A673 (cell line): ENCODE measurements around the gene TECPR2. TPM values are rescaled to one million over a fixed set of nuclear protein-coding genes. Genes with fewer than 3 reads are reported as not detected.

Experiments used
- BruUV-seq: library from RNA; stranded (reverse); fragments of 400-500 nt; replicated peaks from 2 replicates; lab custom pipeline; 2021; lab: Mats Ljungman, UMichigan
- CTCF ChIA-PET: fragments of 300-600 bp; sonication (Branson Sonifier 250); formaldehyde crosslinking; loops from one replicate; lab custom pipeline; 2022; ENCODE audit warnings: antibody characterized with exemption; lab: Charles Lee
- POLR2A ChIA-PET: fragments of 300-600 bp; sonication (Branson Sonifier 250); formaldehyde crosslinking; loops from one replicate; lab custom pipeline; 2022; ENCODE audit warnings: antibody characterized with exemption; ENCODE audit not compliant: low non-redundant PET; lab: Charles Lee
- DNase-seq: peaks from one replicate; pipeline ENCODE4 v3.0.0-alpha.2; 2015; ENCODE audit warnings: low spot score
- H3K27ac ChIP-seq: fragments of 200-600 bp; sonication (generic); 2 replicates; pipeline ENCODE4 v1.5.1; 2016; ENCODE audit warnings: mixed run types, low read depth, mild to moderate bottlenecking, mixed read lengths, antibody characterized with exemption, low read length; ENCODE audit not compliant: poor library complexity, severe bottlenecking
- H3K27me3 ChIP-seq: fragments of 200-600 bp; sonication (generic); replicated peaks from 2 replicates; pipeline ENCODE4 v1.6.1; 2017; ENCODE audit warnings: mixed run types, low read depth, mild to moderate bottlenecking, mixed read lengths, antibody characterized with exemption, low read length; ENCODE audit not compliant: insufficient read depth, poor library complexity
- H3K36me3 ChIP-seq: fragments of 200-600 bp; sonication (generic); 2 replicates; pipeline ENCODE4 v1.6.1; 2016; ENCODE audit warnings: mixed run types, mild to moderate bottlenecking, mixed read lengths, antibody characterized with exemption, low read length; ENCODE audit not compliant: insufficient read depth, poor library complexity, severe bottlenecking
- H3K4me1 ChIP-seq: fragments of 200-600 bp; sonication (generic); 2 replicates; pipeline ENCODE4 v1.6.1; 2017; ENCODE audit warnings: mixed run types, mild to moderate bottlenecking, mixed read lengths, antibody characterized with exemption, low read length; ENCODE audit not compliant: insufficient read depth, poor library complexity, severe bottlenecking
- H3K4me3 ChIP-seq: fragments of 200-600 bp; sonication (generic); 2 replicates; pipeline ENCODE4 v1.5.1; 2016; ENCODE audit warnings: low read depth, mixed run types, mild to moderate bottlenecking, mixed read lengths, low read length; ENCODE audit not compliant: poor library complexity, severe bottlenecking
- H3K9me3 ChIP-seq: fragments of 200-600 bp; sonication (generic); 2 replicates; pipeline ENCODE4 v1.6.1; 2016; ENCODE audit warnings: mixed run types, low read depth, mild to moderate bottlenecking, mixed read lengths, antibody characterized with exemption, low read length; ENCODE audit not compliant: poor library complexity, severe bottlenecking
- EZH2 ChIP-seq: fragments of 200-600 bp; sonication (generic); IDR thresholded peaks from 2 replicates; pipeline ENCODE4 v1.6.1; 2017; ENCODE audit warnings: borderline replicate concordance, low read depth, mild to moderate bottlenecking, mixed read lengths, antibody characterized with exemption, low read length; ENCODE audit not compliant: poor library complexity, severe bottlenecking
- intact Hi-C: fragments of 100-400 bp; cut with micrococcal nuclease; formaldehyde crosslinking; loops from one replicate; pipeline ENCODE4 v1.10.0; 2022; ENCODE audit not compliant: unreplicated experiment
- total RNA-seq: library from RNA; stranded (reverse); gene quantifications from 2 replicates; pipeline ENCODE4 v1.2.3, GENCODE V29; 2021
- TF ChIP-seq, protein P1 (sequence below): fragments of 300-800, 200-600 bp; sonication (generic); conservative IDR thresholded peaks from 2 replicates; pipeline ENCODE4 v1.5.1; 2017; ENCODE audit warnings: low read depth, mild to moderate bottlenecking, antibody characterized with exemption, low read length, moderate library complexity, mixed read lengths

TECPR2 gene
- total RNA-seq, 1 experiment from 2014 or later: 22.1 TPM

DNA sequence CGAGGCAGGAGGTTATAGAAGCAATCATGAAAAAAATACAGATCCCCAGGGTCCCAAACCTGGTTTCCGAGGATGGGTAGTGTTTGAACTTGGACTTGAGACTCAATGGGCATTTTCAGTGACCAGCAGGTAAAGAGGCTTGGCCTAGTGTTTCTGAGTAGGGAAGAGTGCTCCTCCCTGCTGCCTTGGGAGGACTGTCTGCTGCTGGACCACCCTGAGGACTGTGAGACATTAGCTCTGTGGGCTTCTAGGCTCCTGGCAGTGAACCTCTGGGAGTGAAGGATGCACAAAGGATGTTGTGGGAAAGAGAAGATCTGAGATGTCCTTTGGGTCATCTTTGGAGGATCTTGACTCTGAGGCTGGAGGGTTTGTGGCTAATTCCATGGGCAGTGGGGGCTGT lies 116.4 kb downstream of the TECPR2 start:
- BruUV-seq: no TSS peak
- ChIA-PET CTCF (no interaction called here), POLR2A (no interaction called here)
- DNase-seq: no peak
- Histone ChIP-seq H3K4me1 (no peaks in the 10 kb centered on the region), H3K9me3 (no peaks in the 10 kb centered on the region), H3K27me3 (no peaks in the 10 kb centered on the region), H3K27ac (no peak overlapping the region), H3K36me3 (no peaks in the 10 kb centered on the region), H3K4me3 (no peak overlapping the region)
- TF ChIP-seq EZH2: no peak
- TF ChIP-seq, protein P1, sequence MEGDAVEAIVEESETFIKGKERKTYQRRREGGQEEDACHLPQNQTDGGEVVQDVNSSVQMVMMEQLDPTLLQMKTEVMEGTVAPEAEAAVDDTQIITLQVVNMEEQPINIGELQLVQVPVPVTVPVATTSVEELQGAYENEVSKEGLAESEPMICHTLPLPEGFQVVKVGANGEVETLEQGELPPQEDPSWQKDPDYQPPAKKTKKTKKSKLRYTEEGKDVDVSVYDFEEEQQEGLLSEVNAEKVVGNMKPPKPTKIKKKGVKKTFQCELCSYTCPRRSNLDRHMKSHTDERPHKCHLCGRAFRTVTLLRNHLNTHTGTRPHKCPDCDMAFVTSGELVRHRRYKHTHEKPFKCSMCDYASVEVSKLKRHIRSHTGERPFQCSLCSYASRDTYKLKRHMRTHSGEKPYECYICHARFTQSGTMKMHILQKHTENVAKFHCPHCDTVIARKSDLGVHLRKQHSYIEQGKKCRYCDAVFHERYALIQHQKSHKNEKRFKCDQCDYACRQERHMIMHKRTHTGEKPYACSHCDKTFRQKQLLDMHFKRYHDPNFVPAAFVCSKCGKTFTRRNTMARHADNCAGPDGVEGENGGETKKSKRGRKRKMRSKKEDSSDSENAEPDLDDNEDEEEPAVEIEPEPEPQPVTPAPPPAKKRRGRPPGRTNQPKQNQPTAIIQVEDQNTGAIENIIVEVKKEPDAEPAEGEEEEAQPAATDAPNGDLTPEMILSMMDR: no peak
- intact Hi-C loops: no loop called here

DNA sequence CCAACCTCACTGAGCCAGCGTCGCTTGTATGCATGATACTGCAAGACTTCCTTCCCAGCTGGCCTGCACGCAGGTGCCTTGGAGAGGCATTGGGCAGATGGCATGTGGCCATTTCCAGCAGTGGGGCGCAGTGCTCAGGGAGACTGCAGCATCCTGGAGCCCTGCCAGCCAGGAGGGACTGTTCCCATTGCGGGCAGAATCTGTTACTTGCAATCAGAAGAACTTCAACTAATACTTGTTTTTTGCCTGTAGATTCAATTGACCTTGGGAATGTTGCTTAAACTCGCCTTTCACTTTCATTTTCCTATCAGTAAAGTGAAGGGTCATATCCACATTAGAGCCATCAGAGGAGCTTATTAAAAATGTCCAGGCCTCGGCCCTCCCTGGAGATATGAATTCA lies 117.0 kb downstream of the TECPR2 start:
- ChIA-PET POLR2A (no interaction called here), CTCF (no interaction called here)
- Histone ChIP-seq H3K9me3 (no peaks in the 10 kb centered on the region), H3K27me3 (no peaks in the 10 kb centered on the region), H3K27ac (no peak overlapping the region), H3K36me3 (no peaks in the 10 kb centered on the region), H3K4me1 (no peaks in the 10 kb centered on the region), H3K4me3 (no peak overlapping the region)
- TF ChIP-seq, protein P1: no peak
- no peak for TF ChIP-seq EZH2
- no peak for DNase-seq
- no TSS peak for BruUV-seq
- intact Hi-C loops: no loop called here

DNA sequence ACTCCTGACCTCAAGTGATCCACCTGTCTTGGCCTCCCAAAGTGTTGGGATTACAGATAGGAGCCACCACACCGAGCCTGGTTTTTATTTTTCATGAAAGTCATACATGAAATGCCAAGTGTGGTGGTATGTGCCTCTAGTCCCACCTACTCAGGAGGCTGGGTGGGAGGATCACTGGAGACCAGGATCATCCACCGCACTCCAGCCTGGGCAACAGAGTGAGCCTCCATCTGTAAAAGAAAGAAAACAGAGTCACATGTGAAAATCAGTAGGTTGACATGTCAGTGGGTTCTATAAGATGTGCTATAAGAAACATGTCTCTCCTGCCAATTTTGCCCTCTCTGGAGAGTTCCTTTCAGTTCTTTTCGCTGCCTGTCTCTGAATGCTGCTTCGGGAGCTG lies 118.6 kb downstream of the TECPR2 start:
- TF ChIP-seq, protein P1: no peak
- no peak for TF ChIP-seq EZH2
- no peaks in the 10 kb centered on the region for H3K4me1 ChIP-seq
- H3K27me3 ChIP-seq: no peaks in the 10 kb centered on the region
- H3K36me3 ChIP-seq: no peaks in the 10 kb centered on the region
- intact Hi-C loops: no loop called here
- BruUV-seq: no TSS peak
- DNase-seq: no peak
- ChIA-PET CTCF (no interaction called here), POLR2A (no interaction called here)
- H3K27ac ChIP-seq: no peak overlapping the region
- H3K9me3 ChIP-seq: no peaks in the 10 kb centered on the region
- no peak overlapping the region for H3K4me3 ChIP-seq
